IMR-90 (cell line): ENCODE results near the gene NRXN2. TPM values are rescaled to one million over a fixed set of nuclear protein-coding genes. Genes with fewer than 3 reads are reported as not detected.

Source experiments
- ATAC-seq: fragments of 200-7000 bp; cut with Tn5 transposase; 2 replicates; pipeline ENCODE4 v1.9.1; 2020; ENCODE audit warnings: low read depth, mild to moderate bottlenecking, moderate library complexity
- BruUV-seq: library from RNA; stranded (reverse); fragments of 400-500 nt; replicated peaks from 2 replicates; lab custom pipeline; 2021; lab: Mats Ljungman, UMichigan
- CTCF ChIA-PET: fragments of 300-600 bp; formaldehyde crosslinking; extraction: SDS; loops from one replicate; lab custom pipeline; 2021; ENCODE audit warnings: antibody characterized with exemption; lab: Yijun Ruan, JAX
- POLR2A ChIA-PET: fragments of 300-600 bp; sonication (Branson Sonifier 250); formaldehyde crosslinking; loops from one replicate; lab custom pipeline; 2022; ENCODE audit warnings: antibody characterized with exemption; ENCODE audit not compliant: unreplicated experiment; lab: Charles Lee
- DNase-seq: peaks from one replicate; pipeline ENCODE4 v3.0.0; 2013
- H2AFZ ChIP-seq: replicated peaks from 2 replicates; pipeline ENCODE3; 2013; ENCODE audit warnings: low read length, mild to moderate bottlenecking; ENCODE audit not compliant: poor library complexity
- H2AK5ac ChIP-seq: 2 replicates; pipeline ENCODE4 v1.6.1; 2013; ENCODE audit warnings: low read depth, low read length, inconsistent platforms
- H2AK9ac ChIP-seq: replicated peaks from 2 replicates; pipeline ENCODE3; 2013; ENCODE audit warnings: mild to moderate bottlenecking, low read depth, low read length, moderate library complexity; ENCODE audit not compliant: poor library complexity
- H2BK120ac ChIP-seq: 2 replicates; pipeline ENCODE4 v1.6.1; 2013; ENCODE audit warnings: low read depth, low read length, inconsistent platforms
- H2BK15ac ChIP-seq: 3 replicates; pipeline ENCODE4 v1.6.1; 2013; ENCODE audit warnings: low read depth, low read length, inconsistent platforms
- H2BK20ac ChIP-seq: 2 replicates; pipeline ENCODE4 v1.6.1; 2013; ENCODE audit warnings: low read depth, mild to moderate bottlenecking, inconsistent platforms, low read length, moderate library complexity
- H2BK5ac ChIP-seq: 2 replicates; pipeline ENCODE4 v1.6.1; 2013; ENCODE audit warnings: mild to moderate bottlenecking, low read depth, low read length, inconsistent platforms; ENCODE audit not compliant: poor library complexity, severe bottlenecking
- H3K14ac ChIP-seq: replicated peaks from 2 replicates; pipeline ENCODE4 v1.6.1; 2013; ENCODE audit warnings: low read depth, low read length, inconsistent platforms
- H3K18ac ChIP-seq: 2 replicates; pipeline ENCODE4 v1.6.1; 2013; ENCODE audit warnings: low read depth, low read length, control low read depth
- H3K23ac ChIP-seq: 2 replicates; pipeline ENCODE4 v1.6.1; 2013; ENCODE audit warnings: low read depth, low read length, inconsistent platforms
- H3K27ac ChIP-seq: 2 replicates; pipeline ENCODE4 v1.5.1; 2013; ENCODE audit warnings: mild to moderate bottlenecking, control low read depth, low read length; ENCODE audit not compliant: insufficient read depth
- H3K27me3 ChIP-seq: 2 replicates; pipeline ENCODE4 v1.6.1; 2013; ENCODE audit warnings: low read length; ENCODE audit not compliant: control insufficient read depth, insufficient read depth
- H3K36me3 ChIP-seq: 2 replicates; pipeline ENCODE4 v1.6.1; 2013; ENCODE audit warnings: low read length, mixed read lengths; ENCODE audit not compliant: control insufficient read depth, insufficient read depth
- H3K4ac ChIP-seq: 2 replicates; pipeline ENCODE4 v1.6.1; 2013; ENCODE audit warnings: low read depth, low read length, inconsistent platforms
- H3K4me1 ChIP-seq: 2 replicates; pipeline ENCODE4 v1.6.1; 2013; ENCODE audit warnings: low read length, mixed read lengths; ENCODE audit not compliant: control insufficient read depth, insufficient read depth
- H3K4me2 ChIP-seq: 2 replicates; pipeline ENCODE4 v1.6.1; 2013; ENCODE audit warnings: low read depth, mild to moderate bottlenecking, control low read depth, low read length, moderate library complexity
- H3K4me3 ChIP-seq: 2 replicates; pipeline ENCODE4 v1.5.1; 2013; ENCODE audit warnings: low read depth, mild to moderate bottlenecking, control low read depth, low read length, moderate library complexity; ENCODE audit not compliant: insufficient read depth
- H3K56ac ChIP-seq: 2 replicates; pipeline ENCODE4 v1.6.1; 2013; ENCODE audit warnings: low read length, inconsistent platforms; ENCODE audit not compliant: insufficient read depth; ENCODE audit errors: extremely low read depth
- H3K79me1 ChIP-seq, 2 experiments: 2 replicates each; pipeline ENCODE4 v1.6.1; 2013; ENCODE audit warnings: low read length in 2 of 2, inconsistent platforms in 1 of 2, low read depth in 1 of 2
- H3K9ac ChIP-seq: 2 replicates; pipeline ENCODE4 v1.6.1; 2013; ENCODE audit warnings: low read depth, low read length, control low read depth
- H3K9me1 ChIP-seq: 2 replicates; pipeline ENCODE4 v1.6.1; 2013; ENCODE audit warnings: low read length, inconsistent platforms; ENCODE audit not compliant: insufficient read depth
- H3K9me3 ChIP-seq: 2 replicates; pipeline ENCODE4 v1.6.1; 2013; ENCODE audit warnings: low read length; ENCODE audit not compliant: control insufficient read depth, insufficient read depth
- H4K20me1 ChIP-seq: 2 replicates; pipeline ENCODE4 v1.6.1; 2013; ENCODE audit warnings: low read length, inconsistent platforms; ENCODE audit not compliant: insufficient read depth
- H4K5ac ChIP-seq: 2 replicates; pipeline ENCODE4 v1.6.1; 2013; ENCODE audit warnings: mild to moderate bottlenecking, low read depth, low read length, control low read depth
- H4K8ac ChIP-seq, 2 experiments: 2 replicates each; pipeline ENCODE4 v1.6.1; 2013; ENCODE audit warnings: low read depth in 2 of 2, low read length in 2 of 2, control low read depth in 1 of 2, inconsistent platforms in 1 of 2
- H4K91ac ChIP-seq: 2 replicates; pipeline ENCODE4 v1.6.1; 2013; ENCODE audit warnings: low read depth, low read length, inconsistent platforms; ENCODE audit not compliant: insufficient read depth
- BHLHE40 ChIP-seq: fragments of 150-350 bp; IDR thresholded peaks from 2 replicates; pipeline ENCODE4 v1.6.1; 2016; ENCODE audit warnings: mild to moderate bottlenecking, low read depth, low read length
- CHD1 ChIP-seq: IDR thresholded peaks from 2 replicates; pipeline ENCODE4 v1.6.1; 2012; ENCODE audit warnings: low read depth, low read length, improper control_type of control experiment
- ELK1 ChIP-seq: fragments of 150-350 bp; IDR thresholded peaks from 2 replicates; pipeline ENCODE4 v1.6.1; 2016; ENCODE audit warnings: low read depth, mild to moderate bottlenecking, low read length, moderate library complexity, borderline replicate concordance
- FOS ChIP-seq: fragments of 150-350 bp; IDR thresholded peaks from 2 replicates; pipeline ENCODE4 v1.6.1; 2016; ENCODE audit warnings: low read depth, low read length
- MAFK ChIP-seq: IDR thresholded peaks from 2 replicates; pipeline ENCODE4 v1.6.1; 2012; ENCODE audit warnings: low read depth, low read length, improper control_type of control experiment
- MAZ ChIP-seq: IDR thresholded peaks from 2 replicates; pipeline ENCODE4 v1.6.1; 2012; ENCODE audit warnings: low read depth, mild to moderate bottlenecking, low read length, improper control_type of control experiment, moderate library complexity, borderline replicate concordance
- MXI1 ChIP-seq: IDR thresholded peaks from 2 replicates; pipeline ENCODE4 v1.6.1; 2012; ENCODE audit warnings: low read depth, mild to moderate bottlenecking, low read length, moderate library complexity, borderline replicate concordance
- NFE2L2 ChIP-seq: fragments of 150-350 bp; IDR thresholded peaks from 2 replicates; pipeline ENCODE4 v1.6.1; 2016; ENCODE audit warnings: low read depth, mild to moderate bottlenecking, low read length
- POLR2A ChIP-seq: IDR thresholded peaks from 2 replicates; pipeline ENCODE4 v1.6.1; 2012; ENCODE audit warnings: mild to moderate bottlenecking, low read depth, low read length
- RAD21 ChIP-seq: IDR thresholded peaks from 2 replicates; pipeline ENCODE4 v1.6.1; 2012; ENCODE audit warnings: low read length, improper control_type of control experiment
- RCOR1 ChIP-seq: IDR thresholded peaks from 2 replicates; pipeline ENCODE4 v1.6.1; 2012; ENCODE audit warnings: mild to moderate bottlenecking, low read length, improper control_type of control experiment; ENCODE audit not compliant: insufficient replicate concordance
- SMC3 ChIP-seq: fragments of 150-350 bp; IDR thresholded peaks from 2 replicates; pipeline ENCODE4 v1.6.1; 2016; ENCODE audit warnings: low read depth, mild to moderate bottlenecking, antibody characterized with exemption, low read length, moderate library complexity
- USF2 ChIP-seq: fragments of 150-350 bp; IDR thresholded peaks from 2 replicates; pipeline ENCODE4 v1.6.1; 2017; ENCODE audit warnings: mild to moderate bottlenecking, antibody characterized with exemption, low read length, low read depth
- WGBS, 2 experiments: methylation state at CpG; one replicate each; pipeline versions ENCODE4 v1.1.5 to v1.1.7; 2013; ENCODE audit warnings: missing lambda C conversion rate in 2 of 2; ENCODE audit not compliant: insufficient read length in 1 of 2; ENCODE audit errors: extremely low coverage in 2 of 2; 5-methylcytosine and 5-hydroxymethylcytosine counted together
- dilution Hi-C: fragments of 300-500 bp; cut with HindIII; formaldehyde crosslinking; loops from one replicate; pipeline ENCODE4 v1.14.3; 2018; ENCODE audit warnings: low sequenced_read_pairs; ENCODE audit not compliant: unreplicated experiment
- in situ Hi-C: fragments of 300-500 bp; cut with MboI; formaldehyde crosslinking; loops from 3 replicates; pipeline ENCODE4 v1.14.3; 2019; ENCODE audit warnings: low sequenced_read_pairs, inconsistent platforms, mixed read lengths
- intact Hi-C: fragments of 100-400 bp; cut with micrococcal nuclease; formaldehyde crosslinking; loops from 2 replicates; pipeline ENCODE4 v1.10.0; 2022
- polyA plus RNA-seq, 3 experiments: library from polyadenylated mRNA; depleted of rRNA; stranded (reverse); fragments of >200 nt; gene quantifications; 2 replicates each; pipeline ENCODE4 v1.2.3, GENCODE V29; 2012; ENCODE audit warnings: low replicate concordance in 1 of 3
- total RNA-seq: library from RNA; depleted of rRNA; stranded (reverse); fragments of >200 nt; gene quantifications from 2 replicates; pipeline ENCODE4 v1.2.3, GENCODE V29; 2012

NRXN2 gene
- total and polyA plus RNA-seq, 2 of the 4 experiments (the other 2 are of a cell fraction), result 0.18 to 0.22 TPM

GRCh38 chr11:64626637-64627036 is 96.4 kb downstream of the NRXN2 start:
- Histone ChIP-seq H3K18ac (no peak overlapping the region), H4K5ac (no peak overlapping the region), H3K9ac (no peak overlapping the region), H2AK9ac (no peak overlapping the region), H3K23ac (no peak overlapping the region), H3K27me3 (peaks cover 52% of the 10 kb centered on the region), H2AK5ac (no peak overlapping the region), H3K9me1 (no peaks in the 10 kb centered on the region), H3K36me3 (no peaks in the 10 kb centered on the region), H3K14ac (no peak overlapping the region), H2AFZ (no peak overlapping the region), H4K20me1 (no peaks in the 10 kb centered on the region), H3K4me1 (no peaks in the 10 kb centered on the region), H3K4me2 (no peak overlapping the region), H4K8ac (no peak overlapping the region), H3K27ac (no peak overlapping the region), H2BK5ac (no peak overlapping the region), H2BK120ac (no peak overlapping the region), H3K79me1 (no peaks in the 10 kb centered on the region), H2BK15ac (no peak overlapping the region), H3K4me3 (no peak overlapping the region), H2BK20ac (no peak overlapping the region), H3K4ac (no peak overlapping the region), H4K91ac (no peak overlapping the region), H3K56ac (no peak overlapping the region), H3K9me3 (no peaks in the 10 kb centered on the region)
- WGBS, 2 experiments, result no CpG with 5 or more reads among the region's 9 CpGs
- DNase-seq (no peak), ATAC-seq (no peak)
- intact Hi-C loops (no loop called here), dilution Hi-C loops (no loop called here), in situ Hi-C loops (no loop called here)
- ChIA-PET CTCF (no interaction called here), POLR2A (no interaction called here)
- TF ChIP-seq MAZ, result no peak
- TF ChIP-seq RAD21, result no peak
- TF ChIP-seq BHLHE40, result no peak
- no peak for TF ChIP-seq MAFK
- no peak for TF ChIP-seq SMC3
- no peak for TF ChIP-seq USF2
- TF ChIP-seq POLR2A, result no peak
- TF ChIP-seq CHD1, result no peak
- no peak for TF ChIP-seq ELK1
- TF ChIP-seq MXI1, result no peak
- no peak for TF ChIP-seq FOS
- TF ChIP-seq NFE2L2, result no peak
- TF ChIP-seq RCOR1, result no peak
- no TSS peak for BruUV-seq
